LHCN-M2 (cell line): Measurements from ENCODE around the gene PER2. TPM values are rescaled to one million over a fixed set of nuclear protein-coding genes. Genes with fewer than 3 reads are reported as not detected.

ENCODE experiments used
- DNase-seq: peaks from one replicate; pipeline ENCODE4 v3.0.0-alpha.2; 2012; ENCODE audit warnings: low read depth
- total RNA-seq: library from RNA; depleted of rRNA; stranded (reverse); fragments of >200 nt; gene quantifications from 2 replicates; pipeline ENCODE4 v1.2.3, GENCODE V29; 2014

The PER2 gene
- total RNA-seq, 1 experiment from 2014 or later, result 3.9 TPM

DNA sequence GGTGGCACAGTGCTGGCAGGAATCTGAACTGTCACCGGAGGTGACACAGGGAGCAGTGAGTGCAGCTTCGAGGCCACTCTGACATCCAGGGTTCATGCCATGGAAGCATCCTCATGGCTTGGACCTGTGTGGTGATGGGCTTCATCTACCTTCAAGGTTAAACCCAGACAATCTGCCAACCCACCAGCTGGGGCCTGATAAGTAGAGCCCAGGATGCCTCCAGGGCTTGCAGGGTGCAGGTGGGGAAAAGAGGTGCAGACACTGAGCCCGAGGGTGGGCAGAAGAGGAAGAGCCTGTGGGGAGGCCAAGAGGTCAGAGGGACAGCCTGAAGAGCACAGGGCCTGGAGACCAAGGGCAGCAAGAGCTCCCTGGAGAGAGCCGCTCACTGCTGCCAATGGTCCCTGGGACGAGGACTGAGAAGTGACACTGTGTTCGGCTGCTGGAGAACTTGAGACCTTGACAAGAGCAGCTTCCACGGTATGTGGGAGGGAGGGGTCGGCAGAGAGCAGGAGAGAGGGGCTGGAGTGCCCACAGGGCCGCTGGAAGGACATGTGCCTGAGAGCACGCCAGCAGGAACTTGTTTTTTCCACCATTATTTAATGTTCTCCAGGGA, 40.5 kb downstream of the PER2 start:
- DNase-seq, result no peak

DNA sequence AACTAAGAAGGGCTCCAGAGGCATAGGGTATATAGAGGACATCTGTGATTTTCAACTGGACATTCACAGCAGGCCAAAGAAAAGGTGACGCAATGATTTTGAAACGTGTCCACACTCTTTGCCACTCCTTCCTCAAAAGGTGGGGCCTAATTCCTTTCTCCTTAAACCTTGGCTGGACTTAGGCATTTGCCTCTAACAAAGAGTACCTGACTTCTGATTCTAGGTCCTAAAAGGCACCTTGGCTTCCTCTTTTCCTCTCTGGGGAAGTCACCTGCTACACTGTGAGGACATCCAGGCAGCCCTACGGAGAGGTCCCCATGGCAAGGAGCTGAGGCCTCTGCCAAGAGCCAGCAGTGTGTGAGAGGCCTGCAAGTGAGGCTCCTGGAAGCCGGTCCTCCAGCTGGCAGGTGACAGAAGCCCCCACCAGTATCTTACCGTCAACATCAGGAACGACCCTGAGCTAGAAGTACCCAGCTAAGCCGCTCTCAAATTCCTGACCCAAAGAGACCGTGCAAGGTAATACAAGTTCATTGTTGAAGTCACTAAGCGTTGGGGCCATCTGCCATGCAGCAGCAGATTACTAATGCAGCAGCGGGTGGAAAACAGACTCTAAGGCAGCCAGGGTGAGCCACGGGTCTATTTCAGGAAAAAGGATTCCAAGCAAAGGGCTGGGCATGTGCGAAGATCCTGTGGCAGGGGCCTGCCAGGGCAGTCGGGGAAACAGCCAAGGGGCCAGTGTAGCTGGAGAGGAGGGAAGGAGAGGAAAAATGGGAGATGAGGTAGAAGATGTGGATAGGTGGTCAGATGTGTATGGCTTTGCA, 41.2 kb downstream of the PER2 start:
- no peak for DNase-seq

- DNase-seq, result no peak
These were observed 44.3 kb downstream of the PER2 start for GRCh38 chr2:238244151-238244550.

GRCh38 chr2:238243496-238244076, 44.8 kb downstream of the PER2 start:
- no peak for DNase-seq

DNA sequence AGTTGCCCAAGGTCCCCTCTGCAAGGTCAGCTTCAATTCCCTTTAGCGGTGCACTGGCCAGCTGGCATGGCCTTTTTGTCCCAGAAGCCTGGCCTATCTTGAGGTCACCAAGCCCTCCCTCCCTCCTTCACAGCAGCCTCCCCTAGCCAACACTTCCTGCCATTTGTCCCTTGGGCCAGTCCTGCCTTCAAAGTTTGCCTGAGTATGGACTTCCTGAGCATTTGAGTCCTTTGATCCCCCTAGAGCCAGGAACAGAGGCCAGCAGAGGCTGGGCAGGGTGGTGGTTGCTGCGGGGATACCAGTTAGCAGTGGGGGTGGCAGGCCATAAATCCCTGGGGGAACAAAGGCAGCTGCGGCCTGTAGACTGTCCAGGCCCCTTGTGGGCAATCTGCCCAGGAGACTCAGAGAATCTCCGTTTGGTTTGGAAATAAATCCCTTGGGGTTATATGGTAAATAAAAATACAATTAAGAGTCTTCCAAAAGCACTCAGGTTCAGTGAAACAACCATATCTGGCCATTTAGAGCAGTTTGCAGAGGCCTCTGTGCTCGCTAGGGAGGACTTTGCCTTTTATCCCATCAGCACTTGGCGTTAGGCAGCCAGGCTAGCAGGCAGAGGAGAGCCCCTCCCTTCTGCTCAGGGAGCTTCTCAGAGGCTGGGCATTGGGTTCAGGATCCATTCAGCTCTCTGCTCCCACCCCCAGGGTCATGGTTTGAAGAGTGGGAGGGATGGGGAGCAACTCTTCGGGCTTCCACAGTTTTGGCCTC, 45.5 kb downstream of the PER2 start:
- peak; percentile 71 for DNase-seq

- DNase-seq, result no peak
These were observed 46.4 kb downstream of the PER2 start for GRCh38 chr2:238241970-238242369.

GRCh38 chr2:238240757-238241711, 47.4 kb downstream of the PER2 start:
- peak; percentile 79 for DNase-seq

GRCh38 chr2:238239863-238240756, 48.3 kb downstream of the PER2 start, which contains the start of gene HES6:
Gene HES6 (minus strand): TSS chr2:238240038. CDS start chr2:238239905, 133 bp downstream.
- DNase-seq, result peak; percentile 78

- no peak for DNase-seq
These were observed 48.9 kb downstream of the PER2 start for GRCh38 chr2:238239543-238239862.

DNA sequence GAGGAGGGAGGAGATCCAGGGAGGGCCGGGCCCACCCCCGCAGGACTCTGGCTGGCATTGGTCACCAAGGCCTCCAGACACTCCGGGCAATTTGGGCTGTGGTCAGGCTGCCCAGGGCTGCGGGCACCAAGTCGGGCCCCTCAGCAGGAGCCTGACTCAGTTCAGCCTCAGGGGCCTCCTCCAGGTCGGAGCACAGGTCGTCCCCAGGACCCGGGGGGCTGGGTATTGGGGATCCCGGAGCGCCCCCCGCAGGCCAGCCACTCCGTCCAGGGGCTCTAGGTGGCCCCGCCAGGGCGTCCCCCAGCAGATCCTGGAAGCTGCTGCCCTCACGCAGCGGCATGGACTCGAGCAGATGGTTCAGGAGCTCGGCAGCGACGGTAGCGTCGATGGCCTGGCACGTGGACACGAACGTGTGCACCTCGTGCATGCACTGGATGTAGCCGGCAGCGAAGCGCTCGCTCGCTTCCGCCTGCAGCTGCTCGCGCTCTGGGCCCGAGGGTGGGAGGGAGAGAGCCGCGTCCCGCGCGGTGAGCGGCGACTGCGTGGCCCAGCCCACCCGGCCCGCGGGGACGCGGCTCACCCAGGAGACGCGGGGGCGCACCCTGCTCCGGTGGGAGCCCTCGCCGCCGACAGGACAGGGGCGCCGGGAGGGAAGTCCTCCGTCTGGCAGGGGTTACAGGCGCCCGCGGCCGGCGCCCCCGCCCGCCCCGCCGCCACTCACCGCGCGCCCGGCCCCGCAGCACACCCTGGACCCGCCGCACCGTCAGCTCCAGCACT, 49.5 kb downstream of the PER2 start:
- DNase-seq, result no peak

GRCh38 chr2:238238311-238238765, 50.1 kb downstream of the PER2 start:
- DNase-seq, result no peak

DNA sequence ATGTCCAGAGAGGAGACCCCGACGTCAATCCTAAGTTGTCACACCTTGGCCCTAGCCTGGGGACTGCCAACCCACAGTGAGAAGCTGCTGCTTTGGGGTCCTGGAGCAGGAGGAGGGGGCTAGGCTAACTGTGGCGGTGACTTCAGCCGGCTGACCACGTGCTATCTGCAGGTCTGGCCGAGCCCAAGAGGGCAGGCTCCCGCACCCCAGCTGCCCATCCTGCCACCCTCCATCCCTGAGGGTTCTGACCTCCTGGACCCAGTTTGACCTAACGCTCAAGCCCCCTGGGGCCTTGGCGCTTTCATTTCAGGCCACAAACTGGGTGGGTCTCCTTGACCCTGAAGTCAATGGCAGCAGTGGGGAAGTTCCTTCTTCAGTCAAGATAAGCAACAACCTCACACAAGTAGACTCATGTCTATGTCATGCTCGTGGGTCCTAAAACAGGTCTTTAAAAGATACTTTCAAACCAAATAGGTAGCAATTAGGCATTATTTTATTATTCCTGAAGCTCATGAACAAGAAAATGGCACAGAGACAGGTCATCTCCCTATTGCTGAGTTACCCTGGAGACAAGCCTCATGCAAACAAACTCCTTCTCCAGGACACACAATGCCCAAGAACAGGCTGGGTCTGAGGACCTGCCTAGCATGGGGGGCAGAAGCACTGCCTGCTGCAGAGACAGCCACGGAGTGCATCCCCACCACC, 50.8 kb downstream of the PER2 start:
- DNase-seq, result no peak

DNA sequence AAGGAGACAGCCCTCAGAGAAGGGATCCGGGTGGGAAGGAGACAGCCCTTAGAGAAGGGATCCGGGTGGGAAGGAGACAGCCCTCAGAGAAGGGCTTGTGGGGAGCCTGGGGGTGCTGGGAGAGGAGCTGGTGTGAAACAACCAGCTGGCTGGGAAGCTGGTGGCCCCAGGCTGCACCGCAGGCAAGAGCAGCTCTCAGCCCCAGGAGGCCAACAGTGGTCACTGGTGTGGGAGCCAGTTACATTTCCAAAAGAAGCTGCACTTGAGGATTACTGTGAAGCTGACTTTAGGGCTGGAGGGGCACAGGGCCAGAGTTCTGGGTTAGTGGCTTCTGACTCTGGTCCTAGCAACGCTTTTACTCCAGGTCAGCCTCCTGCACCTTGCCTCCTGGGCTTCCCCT, 51.8 kb downstream of the PER2 start:
- DNase-seq, result no peak

DNA sequence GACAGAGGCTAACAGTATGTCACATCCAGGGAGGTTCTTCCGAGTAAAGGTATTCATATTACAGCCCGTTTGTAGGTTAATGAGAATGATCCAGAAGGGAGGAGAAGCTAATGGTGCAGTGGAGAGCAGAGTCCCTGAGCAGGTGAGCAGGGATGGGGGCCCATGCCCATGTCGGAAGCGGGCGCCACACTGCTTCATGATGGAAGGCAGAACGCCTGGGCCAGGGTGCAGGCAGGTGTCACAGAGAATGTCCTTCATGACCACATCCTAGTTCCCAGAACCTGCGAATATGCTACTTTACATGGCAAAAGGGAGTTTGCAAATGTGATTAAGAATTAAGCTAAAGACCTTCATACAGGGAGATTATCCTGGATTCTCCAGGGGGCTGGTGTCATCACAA, 52.6 kb downstream of the PER2 start:
- no peak for DNase-seq

- peak; percentile 22 for DNase-seq
These were observed 53.1 kb downstream of the PER2 start for GRCh38 chr2:238235331-238235732.

GRCh38 chr2:238233625-238234024, 54.8 kb downstream of the PER2 start:
- no peak for DNase-seq

- no peak for DNase-seq
These were observed 56.6 kb downstream of the PER2 start for GRCh38 chr2:238231809-238232208.

DNA sequence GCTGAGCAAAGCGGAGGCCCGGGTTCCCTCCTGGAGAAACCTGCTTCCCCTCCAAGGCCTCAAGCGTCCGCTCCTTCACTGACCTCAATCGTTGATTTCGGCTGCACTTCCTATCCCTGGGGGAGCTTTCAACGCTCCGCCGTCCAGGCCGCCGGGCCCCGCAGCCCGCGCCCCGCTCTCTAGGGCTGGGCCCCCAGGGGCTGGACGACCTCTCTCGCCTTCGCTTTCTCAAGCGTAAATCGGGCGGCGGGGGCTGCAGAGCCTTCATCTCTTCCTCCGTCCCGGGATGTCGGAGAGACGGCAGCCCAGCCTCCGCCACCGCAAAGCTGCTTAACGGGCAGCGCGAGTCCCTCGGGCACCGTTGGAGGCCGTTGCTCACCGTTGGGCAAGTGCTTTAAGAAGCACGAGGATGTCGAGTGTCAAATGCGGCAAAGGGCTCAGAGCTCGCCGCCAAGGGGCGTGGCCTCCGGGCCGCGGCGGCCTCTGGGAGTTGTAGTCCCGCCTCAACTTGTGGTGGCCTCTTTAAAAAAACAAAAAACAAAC, 57.1 kb downstream of the PER2 start:
- DNase-seq, result no peak
